PC-3 (cell line): ENCODE data around the gene UBE4A. TPM values are rescaled to one million over a fixed set of nuclear protein-coding genes. Genes with fewer than 3 reads are reported as not detected.
A peak's percentile ranks its signal among the peaks of the same experiment; 100 is the strongest.

ENCODE experiments used
- ATAC-seq: fragments of 200-7000 bp; cut with Tn5 transposase; 2 replicates; pipeline ENCODE4 v1.9.1; 2020; ENCODE audit warnings: mild to moderate bottlenecking, moderate library complexity
- BruUV-seq: library from RNA; stranded (reverse); fragments of 400-500 nt; replicated peaks from 2 replicates; lab custom pipeline; 2021; lab: Mats Ljungman, UMichigan
- CTCF ChIA-PET: fragments of 300-600 bp; sonication (Branson Sonifier 250); formaldehyde crosslinking; loops from one replicate; lab custom pipeline; 2022; ENCODE audit warnings: antibody characterized with exemption; lab: Charles Lee
- POLR2A ChIA-PET: fragments of 300-600 bp; sonication (Branson Sonifier 250); formaldehyde crosslinking; loops from one replicate; lab custom pipeline; 2022; ENCODE audit warnings: antibody characterized with exemption; ENCODE audit not compliant: unreplicated experiment; lab: Charles Lee
- DNase-seq: peaks from one replicate; pipeline ENCODE4 v3.0.0-alpha.2; 2015
- H2AFZ ChIP-seq: fragments of 300-600 bp; sonication (generic); 2 replicates; pipeline ENCODE4 v1.6.0; 2016; ENCODE audit warnings: antibody characterized with exemption, low read length
- H3F3A ChIP-seq: fragments of 300-600 bp; sonication (generic); one replicate; pipeline ENCODE4 v1.6.0; 2017; ENCODE audit warnings: antibody characterized with exemption, low read length, control low read depth, mild to moderate bottlenecking; ENCODE audit not compliant: unreplicated experiment
- H3K27ac ChIP-seq: fragments of 300-600 bp; sonication (generic); 2 replicates; pipeline ENCODE4 v1.5.1; 2016; ENCODE audit warnings: mild to moderate bottlenecking, low read length
- H3K27me3 ChIP-seq: fragments of 300-600 bp; sonication (generic); 2 replicates; pipeline ENCODE4 v1.6.1; 2016; ENCODE audit warnings: low read length, mixed read lengths
- H3K36me3 ChIP-seq: fragments of 300-600 bp; sonication (generic); 2 replicates; pipeline ENCODE4 v1.6.1; 2016; ENCODE audit warnings: low read depth, mixed run types, low read length, mixed read lengths
- H3K4me1 ChIP-seq: fragments of 300-600 bp; sonication (generic); 2 replicates; pipeline ENCODE4 v1.5.1; 2016; ENCODE audit warnings: low read length; ENCODE audit not compliant: insufficient read depth
- H3K4me2 ChIP-seq: fragments of 300-600 bp; sonication (generic); 2 replicates; pipeline ENCODE4 v1.6.0; 2016; ENCODE audit warnings: low read length
- H3K4me3 ChIP-seq: fragments of 300-600 bp; sonication (generic); 2 replicates; pipeline ENCODE4 v1.5.1; 2016; ENCODE audit warnings: mild to moderate bottlenecking, low read length, mixed read lengths
- H3K79me2 ChIP-seq: fragments of 300-600 bp; sonication (generic); 2 replicates; pipeline ENCODE4 v1.6.1; 2017; ENCODE audit warnings: low read length, mixed read lengths
- H3K9ac ChIP-seq: fragments of 300-600 bp; sonication (generic); 2 replicates; pipeline ENCODE4 v1.6.0; 2016; ENCODE audit warnings: mild to moderate bottlenecking, low read length
- H3K9me2 ChIP-seq: fragments of 300-600 bp; sonication (generic); replicated peaks from 2 replicates; pipeline ENCODE4 v1.6.1; 2016; ENCODE audit warnings: mixed run types, low read length, mixed read lengths
- H3K9me3 ChIP-seq: fragments of 300-600 bp; sonication (generic); 2 replicates; pipeline ENCODE4 v1.6.1; 2016; ENCODE audit warnings: low read length, mixed read lengths
- H4K20me1 ChIP-seq: fragments of 300-600 bp; sonication (generic); 2 replicates; pipeline ENCODE4 v1.6.1; 2016; ENCODE audit warnings: low read length, mixed read lengths
- EZH2 ChIP-seq: fragments of 300-600 bp; sonication (generic); IDR thresholded peaks from one replicate; pipeline ENCODE4 v1.6.1; 2017; ENCODE audit warnings: antibody characterized with exemption, mild to moderate bottlenecking, low read length; ENCODE audit not compliant: unreplicated experiment
- EZH2phosphoT487 ChIP-seq: fragments of 300-600 bp; sonication (generic); IDR thresholded peaks from 2 replicates; pipeline ENCODE4 v1.6.1; 2018; ENCODE audit warnings: mild to moderate bottlenecking, antibody characterized with exemption, low read length, borderline replicate concordance
- intact Hi-C: fragments of 100-400 bp; cut with micrococcal nuclease; formaldehyde crosslinking; loops from 2 replicates; pipeline ENCODE4 v1.9.0; 2023
- total RNA-seq: library from RNA; depleted of rRNA; stranded (reverse); fragments of >200 nt; gene quantifications from 2 replicates; pipeline ENCODE4 v1.2.3, GENCODE V29; 2014
- TF ChIP-seq, protein P1 (sequence below): fragments of 300-600 bp; sonication (generic); conservative IDR thresholded peaks from 2 replicates; pipeline ENCODE4 v1.5.1; 2017; ENCODE audit warnings: antibody characterized with exemption, low read depth, mild to moderate bottlenecking, low read length

UBE4A gene
- total RNA-seq, 1 experiment from 2014 or later, result 56.4 TPM

DNA sequence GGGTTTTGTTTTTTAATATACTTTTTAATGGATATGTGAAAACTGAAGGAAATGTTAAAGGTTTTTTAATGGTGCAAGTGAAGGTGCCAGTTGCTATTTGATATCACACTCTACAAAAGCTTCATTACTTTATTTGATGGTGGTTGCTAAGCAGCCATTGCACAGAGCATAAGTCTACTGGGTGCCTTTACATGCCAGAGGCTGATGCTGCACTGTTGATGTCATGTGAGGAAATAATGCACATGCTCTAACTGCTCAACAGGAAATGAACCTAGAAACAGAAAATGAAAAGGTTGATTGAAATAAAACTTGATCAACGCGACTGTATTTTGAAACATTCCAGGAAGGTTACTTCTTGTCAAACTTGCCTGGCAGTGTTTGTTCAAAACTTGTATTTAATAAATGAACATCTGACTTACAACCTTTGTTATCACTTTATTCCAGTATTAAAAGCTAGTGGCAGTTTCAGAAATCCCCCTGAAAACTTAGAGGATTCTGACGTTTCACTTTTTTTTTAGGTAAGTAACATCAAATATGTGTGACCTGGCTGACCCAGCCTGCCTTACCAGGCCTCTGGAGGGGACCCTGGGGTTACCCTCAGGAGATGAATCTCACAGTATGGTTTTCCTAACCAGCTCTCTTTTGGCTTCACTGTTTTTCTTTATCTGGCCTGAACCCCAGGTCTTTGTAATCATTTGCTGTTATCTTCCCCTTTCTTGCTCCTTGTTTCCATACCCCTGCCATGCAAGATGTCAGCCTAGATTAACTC, 39.6 kb downstream of the UBE4A start:
- Histone ChIP-seq H3K36me3 (peaks cover 21% of the 10 kb centered on the region; the same call in 1 of the 2 replicates), H3K9ac (no peak overlapping the region), H3K4me2 (no peak overlapping the region), H3K27me3 (no peaks in the 10 kb centered on the region), H3K9me3 (no peaks in the 10 kb centered on the region), H2AFZ (no peak overlapping the region), H3K4me1 (peaks cover 14% of the 10 kb centered on the region; the same call in 1 of the 2 replicates), H3F3A (peaks cover 3% of the 10 kb centered on the region), H3K27ac (no peak overlapping the region), H3K9me2 (no peaks in the 10 kb centered on the region), H3K4me3 (no peak overlapping the region), H4K20me1 (peaks cover 8% of the 10 kb centered on the region; the same call in 1 of the 2 replicates), H3K79me2 (peaks cover 31% of the 10 kb centered on the region)
- no TSS peak for BruUV-seq
- TF ChIP-seq EZH2phosphoT487, result no peak
- TF ChIP-seq, protein P1, sequence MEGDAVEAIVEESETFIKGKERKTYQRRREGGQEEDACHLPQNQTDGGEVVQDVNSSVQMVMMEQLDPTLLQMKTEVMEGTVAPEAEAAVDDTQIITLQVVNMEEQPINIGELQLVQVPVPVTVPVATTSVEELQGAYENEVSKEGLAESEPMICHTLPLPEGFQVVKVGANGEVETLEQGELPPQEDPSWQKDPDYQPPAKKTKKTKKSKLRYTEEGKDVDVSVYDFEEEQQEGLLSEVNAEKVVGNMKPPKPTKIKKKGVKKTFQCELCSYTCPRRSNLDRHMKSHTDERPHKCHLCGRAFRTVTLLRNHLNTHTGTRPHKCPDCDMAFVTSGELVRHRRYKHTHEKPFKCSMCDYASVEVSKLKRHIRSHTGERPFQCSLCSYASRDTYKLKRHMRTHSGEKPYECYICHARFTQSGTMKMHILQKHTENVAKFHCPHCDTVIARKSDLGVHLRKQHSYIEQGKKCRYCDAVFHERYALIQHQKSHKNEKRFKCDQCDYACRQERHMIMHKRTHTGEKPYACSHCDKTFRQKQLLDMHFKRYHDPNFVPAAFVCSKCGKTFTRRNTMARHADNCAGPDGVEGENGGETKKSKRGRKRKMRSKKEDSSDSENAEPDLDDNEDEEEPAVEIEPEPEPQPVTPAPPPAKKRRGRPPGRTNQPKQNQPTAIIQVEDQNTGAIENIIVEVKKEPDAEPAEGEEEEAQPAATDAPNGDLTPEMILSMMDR, result no peak
- TF ChIP-seq EZH2, result no peak
- no peak for ATAC-seq
- intact Hi-C loops, result no loop called here
- POLR2A ChIA-PET, result no interaction called here
- CTCF ChIA-PET, result no interaction called here
- DNase-seq, result no peak

DNA sequence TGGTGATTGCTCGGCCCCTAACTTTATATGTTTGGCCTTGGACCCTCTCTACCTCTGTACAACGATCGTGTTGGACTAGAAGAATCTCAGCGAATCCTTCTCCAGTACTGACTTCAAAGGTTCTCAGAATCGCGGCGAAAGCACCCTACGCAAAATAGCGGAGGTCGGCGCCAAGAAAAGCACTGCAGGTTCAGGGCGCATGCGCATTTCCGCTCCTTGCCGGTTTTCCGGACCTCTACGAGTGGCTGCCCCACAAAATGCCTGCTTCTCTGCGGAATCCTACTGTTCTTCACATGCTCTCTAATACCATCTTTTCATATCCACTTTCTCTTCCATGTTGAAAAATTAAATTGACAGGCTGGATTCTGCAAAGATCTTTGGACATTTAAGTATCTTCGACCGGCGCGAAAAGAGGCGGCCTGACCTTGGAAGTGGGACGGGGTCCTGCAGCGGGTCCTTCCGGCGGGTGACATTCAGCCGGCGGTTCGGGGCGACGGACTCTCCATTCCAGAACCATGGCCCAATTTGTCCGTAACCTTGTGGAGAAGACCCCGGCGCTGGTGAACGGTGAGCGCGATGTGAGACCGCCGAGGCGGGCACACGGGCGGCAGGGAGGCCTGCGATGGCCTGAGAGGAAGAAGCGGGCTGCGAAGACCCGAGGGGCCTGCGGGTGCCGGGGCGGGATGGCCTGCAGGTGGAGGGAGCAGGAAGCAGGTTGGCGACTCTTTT, 41.9 kb downstream of the UBE4A start, which contains the start of gene ATP5MG:
Gene ATP5MG (plus strand): TSS at position 456 of the 729 bp plus-strand sequence. CDS start 60 bp downstream, at position 516.
- Histone ChIP-seq H3K9me3 (no peaks in the 10 kb centered on the region), H3K9me2 (no peaks in the 10 kb centered on the region), H3K27me3 (no peaks in the 10 kb centered on the region), H3K4me3 (peak within 1 kb of the TSS; percentile 90), H3F3A (peaks cover 3% of the 10 kb centered on the region), H3K36me3 (peaks cover 29% of the 10 kb centered on the region), H3K9ac (peak within 1 kb of the TSS; percentile 92), H3K79me2 (peaks cover 55% of the 10 kb centered on the region), H4K20me1 (peaks cover 27% of the 10 kb centered on the region), H3K27ac (peak within 1 kb of the TSS; percentile 77), H2AFZ (peak within 1 kb of the TSS; percentile 90), H3K4me2 (peak within 1 kb of the TSS; percentile 82), H3K4me1 (peaks cover 14% of the 10 kb centered on the region; the same call in 1 of the 2 replicates)
- TF ChIP-seq, protein P1, result 0 out of 2 replicates have a peak, but pooled peaks have one; percentile 19
- TF ChIP-seq EZH2phosphoT487, result no peak
- intact Hi-C loops, result loop anchor here (1.0 to 10.0 kb wide), 3 partner anchors 37 to 163 kb away; partner anchors contain the start of gene IFT46
- ChIA-PET POLR2A (interaction anchor here (0.5 kb wide), 1 partner anchor 34 kb away, joined by 11 read pairs; no protein-coding TSS in a partner anchor), CTCF (no interaction called here)
- ATAC-seq (peak; percentile 79), DNase-seq (peak; percentile 95)
- no TSS peak for BruUV-seq
